SK-N-SH (cell line): ENCODE data around the gene ZNF225. TPM values are rescaled to one million over a fixed set of nuclear protein-coding genes. Genes with fewer than 3 reads are reported as not detected.
A peak's percentile ranks its signal among the peaks of the same experiment; 100 is the strongest.

ENCODE experiments used
- CTCF ChIA-PET: fragments of 300-600, 350-600 bp; formaldehyde crosslinking; extraction: SDS; loops from one replicate; lab custom pipeline; 2021; lab: Yijun Ruan, JAX
- POLR2A ChIA-PET: fragments of 350-600 bp; sonication (Branson Sonifier 250); formaldehyde crosslinking; extraction: SDS; loops from one replicate; lab custom pipeline; 2020; ENCODE audit warnings: antibody characterized with exemption, inconsistent platforms; lab: Yijun Ruan, JAX
- DNase-seq: peaks from one replicate; pipeline ENCODE4 v3.0.0; 2012
- H2AFZ ChIP-seq: fragments of 200-600 bp; sonication (generic); 2 replicates; pipeline ENCODE4 v1.8.1; 2016; ENCODE audit warnings: antibody characterized with exemption, mild to moderate bottlenecking, low read depth
- H3F3A ChIP-seq: fragments of 200-600 bp; sonication (generic); replicated peaks from 2 replicates; pipeline ENCODE3; 2016; ENCODE audit warnings: antibody characterized with exemption, mild to moderate bottlenecking; ENCODE audit not compliant: insufficient read depth
- H3K27ac ChIP-seq, 2 experiments: fragments of 200-500 bp in 1 of 2; fragments of 200-600 bp in 1 of 2; sonication (Bioruptor generic) in 1 of 2; sonication (generic), shearing (Covaris generic) in 1 of 2; 2 replicates each; pipeline versions ENCODE4 v1.5.1 to v1.6.1; 2014 to 2016; ENCODE audit warnings: low read depth in 2 of 2, inconsistent platforms in 1 of 2, low read length in 1 of 2, mild to moderate bottlenecking in 1 of 2, mixed read lengths in 1 of 2
- H3K27me3 ChIP-seq: fragments of 200-600 bp; sonication (generic), shearing (Covaris generic); 2 replicates; pipeline ENCODE4 v1.6.1; 2016; ENCODE audit warnings: mixed run types; ENCODE audit not compliant: insufficient read depth
- H3K36me3 ChIP-seq, 2 experiments: fragments of 200-500 bp in 1 of 2; fragments of 200-600 bp in 1 of 2; sonication (Bioruptor generic) in 1 of 2; sonication (generic) in 1 of 2; replicated peaks in 1 of 2; 2 replicates each; pipeline versions ENCODE3 to v1.5.1; 2014 to 2016; ENCODE audit warnings: low read length in 1 of 2, mild to moderate bottlenecking in 1 of 2; ENCODE audit not compliant: insufficient read depth in 2 of 2, control insufficient read depth in 1 of 2
- H3K4me1 ChIP-seq, 2 experiments: fragments of 200-500 bp in 1 of 2; fragments of 200-600 bp in 1 of 2; sonication (Bioruptor generic) in 1 of 2; sonication (generic), shearing (Covaris generic) in 1 of 2; 2 replicates each; pipeline versions ENCODE4 v1.5.1 to v1.6.1; 2014 to 2016; ENCODE audit warnings: low read depth in 1 of 2, low read length in 1 of 2, mixed run types in 1 of 2; ENCODE audit not compliant: insufficient read depth in 2 of 2, control insufficient read depth in 1 of 2
- H3K4me2 ChIP-seq: fragments of 200-600 bp; sonication (generic), shearing (Covaris generic); 2 replicates; pipeline ENCODE4 v1.6.1; 2017; ENCODE audit warnings: mixed run types
- H3K4me3 ChIP-seq, 2 experiments: fragments of 200-500 bp in 1 of 2; fragments of 200-600 bp in 1 of 2; sonication (Bioruptor generic) in 1 of 2; sonication (generic), shearing (Covaris generic) in 1 of 2; 2 replicates each; pipeline versions ENCODE4 v1.5.1 to v1.8.1; 2014 to 2016; ENCODE audit warnings: low read depth in 2 of 2, inconsistent platforms in 1 of 2, low read length in 1 of 2, mild to moderate bottlenecking in 1 of 2, mixed read lengths in 1 of 2, moderate library complexity in 1 of 2
- H3K79me2 ChIP-seq: fragments of 200-600 bp; sonication (generic); 2 replicates; pipeline ENCODE4 v1.8.1; 2017; ENCODE audit warnings: mild to moderate bottlenecking; ENCODE audit not compliant: insufficient read depth
- H3K9ac ChIP-seq: fragments of 200-600 bp; sonication (generic); 2 replicates; pipeline ENCODE4 v1.6.1; 2017; ENCODE audit warnings: mixed run types
- H3K9me2 ChIP-seq: fragments of 200-600 bp; sonication (generic); 2 replicates; pipeline ENCODE4 v1.6.1; 2017; ENCODE audit warnings: mixed run types
- H3K9me3 ChIP-seq: fragments of 200-600 bp; sonication (generic); 2 replicates; pipeline ENCODE4 v1.6.1; 2017; ENCODE audit warnings: mixed run types, mild to moderate bottlenecking, moderate library complexity
- H4K20me1 ChIP-seq: fragments of 200-600 bp; sonication (generic); 2 replicates; pipeline ENCODE4 v1.6.1; 2017; ENCODE audit warnings: mild to moderate bottlenecking, mixed run types; ENCODE audit not compliant: insufficient read depth
- JUND ChIP-seq: IDR thresholded peaks from 2 replicates; pipeline ENCODE4 v1.4.0; 2012
- RFX5 ChIP-seq: IDR thresholded peaks from 2 replicates; pipeline ENCODE4 v1.6.1; 2012; ENCODE audit warnings: mild to moderate bottlenecking, improper control_type of control experiment, low read length
- RXRA ChIP-seq: IDR thresholded peaks from 2 replicates; pipeline ENCODE4 v1.4.0; 2012; ENCODE audit warnings: low read depth, mild to moderate bottlenecking, borderline replicate concordance
- TAF1 ChIP-seq: IDR thresholded peaks from 2 replicates; pipeline ENCODE4 v1.6.1; 2012; ENCODE audit warnings: low read depth, mild to moderate bottlenecking, low read length, moderate library complexity, borderline replicate concordance
- TCF12 ChIP-seq: IDR thresholded peaks from 2 replicates; pipeline ENCODE4 v1.4.0; 2012
- YY1 ChIP-seq: IDR thresholded peaks from 2 replicates; pipeline ENCODE4 v1.4.0; 2012; ENCODE audit warnings: low read depth, mild to moderate bottlenecking
- WGBS: methylation state at CpG from one replicate; pipeline ENCODE4 v1.1.6; 2017; ENCODE audit warnings: low lambda C conversion rate; 5-methylcytosine and 5-hydroxymethylcytosine counted together
- polyA plus RNA-seq, 3 experiments: library from polyadenylated mRNA; depleted of rRNA; stranded (reverse); fragments of >200 nt; gene quantifications; 2 replicates each; pipeline ENCODE4 v1.2.3, GENCODE V29; 2012
- TF ChIP-seq, protein P1 (sequence below): IDR thresholded peaks from 2 replicates; pipeline ENCODE4 v1.6.1; 2012; ENCODE audit warnings: mild to moderate bottlenecking, low read depth, low read length, moderate library complexity
- TF ChIP-seq, protein P2 (sequence below): IDR thresholded peaks from 2 replicates; pipeline ENCODE4 v1.4.0; 2012; ENCODE audit warnings: low read depth, borderline replicate concordance

ZNF225 gene
- polyA plus RNA-seq, 1 of the 3 experiments (the other 2 are of a cell fraction), result 1.2 TPM

DNA sequence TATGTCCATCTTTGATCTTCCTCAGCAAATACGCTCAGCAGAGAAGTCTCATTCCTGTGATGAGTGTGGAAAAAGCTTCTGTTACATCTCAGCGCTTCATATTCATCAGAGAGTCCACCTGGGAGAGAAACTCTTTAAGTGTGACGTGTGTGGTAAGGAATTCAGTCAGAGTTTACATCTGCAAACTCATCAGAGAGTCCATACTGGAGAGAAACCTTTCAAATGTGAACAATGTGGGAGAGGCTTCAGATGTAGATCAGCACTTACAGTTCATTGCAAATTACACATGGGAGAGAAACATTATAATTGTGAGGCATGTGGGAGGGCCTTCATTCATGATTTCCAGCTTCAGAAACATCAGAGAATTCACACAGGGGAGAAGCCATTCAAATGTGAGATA, 46.9 kb upstream of the ZNF225 start:
- H4K20me1 ChIP-seq, result no peaks in the 10 kb centered on the region
- peak overlapping the region in 1 of 2 experiments; percentile 14; a peak in 1 of 4 replicates for H3K4me3 ChIP-seq
- H3K4me1 ChIP-seq, result 0 out of 4 replicates have a peak, but pooled peaks cover 0 to under 1% of the 10 kb centered on the region in 2 experiments
- H2AFZ ChIP-seq, result no peak overlapping the region
- H3K9me2 ChIP-seq, result no peaks in the 10 kb centered on the region
- H3K79me2 ChIP-seq, result no peaks in the 10 kb centered on the region
- ChIA-PET POLR2A (no interaction called here), CTCF (no interaction called here)
- peaks cover 17% of the 10 kb centered on the region; the same call in 1 of the 2 replicates for H3K9me3 ChIP-seq
- TF ChIP-seq TAF1, result no peak
- no peak for TF ChIP-seq RFX5
- TF ChIP-seq, protein P1, sequence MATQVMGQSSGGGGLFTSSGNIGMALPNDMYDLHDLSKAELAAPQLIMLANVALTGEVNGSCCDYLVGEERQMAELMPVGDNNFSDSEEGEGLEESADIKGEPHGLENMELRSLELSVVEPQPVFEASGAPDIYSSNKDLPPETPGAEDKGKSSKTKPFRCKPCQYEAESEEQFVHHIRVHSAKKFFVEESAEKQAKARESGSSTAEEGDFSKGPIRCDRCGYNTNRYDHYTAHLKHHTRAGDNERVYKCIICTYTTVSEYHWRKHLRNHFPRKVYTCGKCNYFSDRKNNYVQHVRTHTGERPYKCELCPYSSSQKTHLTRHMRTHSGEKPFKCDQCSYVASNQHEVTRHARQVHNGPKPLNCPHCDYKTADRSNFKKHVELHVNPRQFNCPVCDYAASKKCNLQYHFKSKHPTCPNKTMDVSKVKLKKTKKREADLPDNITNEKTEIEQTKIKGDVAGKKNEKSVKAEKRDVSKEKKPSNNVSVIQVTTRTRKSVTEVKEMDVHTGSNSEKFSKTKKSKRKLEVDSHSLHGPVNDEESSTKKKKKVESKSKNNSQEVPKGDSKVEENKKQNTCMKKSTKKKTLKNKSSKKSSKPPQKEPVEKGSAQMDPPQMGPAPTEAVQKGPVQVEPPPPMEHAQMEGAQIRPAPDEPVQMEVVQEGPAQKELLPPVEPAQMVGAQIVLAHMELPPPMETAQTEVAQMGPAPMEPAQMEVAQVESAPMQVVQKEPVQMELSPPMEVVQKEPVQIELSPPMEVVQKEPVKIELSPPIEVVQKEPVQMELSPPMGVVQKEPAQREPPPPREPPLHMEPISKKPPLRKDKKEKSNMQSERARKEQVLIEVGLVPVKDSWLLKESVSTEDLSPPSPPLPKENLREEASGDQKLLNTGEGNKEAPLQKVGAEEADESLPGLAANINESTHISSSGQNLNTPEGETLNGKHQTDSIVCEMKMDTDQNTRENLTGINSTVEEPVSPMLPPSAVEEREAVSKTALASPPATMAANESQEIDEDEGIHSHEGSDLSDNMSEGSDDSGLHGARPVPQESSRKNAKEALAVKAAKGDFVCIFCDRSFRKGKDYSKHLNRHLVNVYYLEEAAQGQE, result no peak
- TF ChIP-seq, protein P2, sequence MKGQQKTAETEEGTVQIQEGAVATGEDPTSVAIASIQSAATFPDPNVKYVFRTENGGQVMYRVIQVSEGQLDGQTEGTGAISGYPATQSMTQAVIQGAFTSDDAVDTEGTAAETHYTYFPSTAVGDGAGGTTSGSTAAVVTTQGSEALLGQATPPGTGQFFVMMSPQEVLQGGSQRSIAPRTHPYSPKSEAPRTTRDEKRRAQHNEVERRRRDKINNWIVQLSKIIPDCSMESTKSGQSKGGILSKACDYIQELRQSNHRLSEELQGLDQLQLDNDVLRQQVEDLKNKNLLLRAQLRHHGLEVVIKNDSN, result no peak
- H3K9ac ChIP-seq, result no peak overlapping the region
- H3K36me3 ChIP-seq, result peaks cover 59 to 68% of the 10 kb centered on the region in 2 experiments
- H3F3A ChIP-seq, result no peaks in the 10 kb centered on the region
- H3K27ac ChIP-seq, result no peak overlapping the region
- DNase-seq, result no peak
- H3K27me3 ChIP-seq, result no peaks in the 10 kb centered on the region
- 72% methylated on average over 3 of the region's 3 CpGs for WGBS
- no peak overlapping the region for H3K4me2 ChIP-seq

DNA sequence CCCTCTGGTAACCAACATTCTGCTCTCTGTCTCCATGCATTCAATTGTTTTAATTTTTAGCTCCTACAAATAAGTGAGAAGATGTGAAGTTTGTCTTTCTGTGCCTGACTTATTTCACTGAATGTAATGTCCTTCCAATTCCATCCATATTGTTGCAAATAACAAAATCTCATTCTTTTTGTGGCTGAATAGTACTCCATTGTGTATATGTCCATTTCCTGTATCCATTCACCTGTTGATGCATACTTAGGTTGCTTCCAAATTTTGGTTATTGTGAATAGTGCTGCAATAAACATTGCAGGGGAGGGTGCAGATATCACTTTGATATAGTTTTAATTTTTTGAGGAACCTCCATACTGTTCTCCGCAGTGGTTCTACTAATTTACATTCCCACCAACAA, 43.8 kb upstream of the ZNF225 start:
- Histone ChIP-seq H3K4me3 (no peak overlapping the region), H3K27me3 (no peaks in the 10 kb centered on the region), H3K9me3 (peaks cover 13% of the 10 kb centered on the region; the same call in 1 of the 2 replicates), H3K79me2 (peaks cover 3% of the 10 kb centered on the region; the same call in 1 of the 2 replicates)
- ChIA-PET POLR2A (no interaction called here), CTCF (no interaction called here)
- no peak for DNase-seq
- TF ChIP-seq TCF12, result no peak
- TF ChIP-seq YY1, result no peak
- no peak for TF ChIP-seq JUND
- no peak for TF ChIP-seq RXRA
- TF ChIP-seq, all 33 proteins: peak for 0
- H3K36me3 ChIP-seq, result peaks cover 27 to 40% of the 10 kb centered on the region in 2 experiments
- H3K4me1 ChIP-seq, result peaks cover 0 to 7% of the 10 kb centered on the region in 2 experiments; a peak in 1 of 4 replicates
- no peaks in the 10 kb centered on the region for H3F3A ChIP-seq
- no peaks in the 10 kb centered on the region for H4K20me1 ChIP-seq
- no peak overlapping the region for H3K9ac ChIP-seq
- H2AFZ ChIP-seq, result no peak overlapping the region
- H3K4me2 ChIP-seq, result no peak overlapping the region
- H3K27ac ChIP-seq, result no peak overlapping the region
- WGBS, result 100% methylated on average over 1 of the region's 1 CpG
- H3K9me2 ChIP-seq, result no peaks in the 10 kb centered on the region
